HepG2 (cell line): ENCODE measurements around the gene HTATIP2. TPM values are rescaled to one million over a fixed set of nuclear protein-coding genes. Genes with fewer than 3 reads are reported as not detected.

Experiments
- CEBPG ChIP-seq: IDR thresholded peaks from 2 replicates; pipeline ENCODE4 v1.6.1; 2016
- GABPB1 ChIP-seq: IDR thresholded peaks from 2 replicates; pipeline ENCODE4 v1.6.1; 2016; ENCODE audit warnings: mild to moderate bottlenecking, missing genetic modification reagents, moderate library complexity, missing compliant biosample characterization
- HOXA5 ChIP-seq: sonication (generic); formaldehyde crosslinking; IDR thresholded peaks from 2 replicates; pipeline ENCODE4 v1.4.0; 2020; ENCODE audit warnings: missing genetic modification reagents
- KDM2A ChIP-seq: sonication (generic); formaldehyde crosslinking; IDR thresholded peaks from 2 replicates; pipeline ENCODE4 v1.4.0; 2020; ENCODE audit warnings: low read depth, missing genetic modification reagents, borderline replicate concordance
- MEIS2 ChIP-seq: sonication (generic); formaldehyde crosslinking; IDR thresholded peaks from 2 replicates; pipeline ENCODE4 v1.9.0; 2021; ENCODE audit warnings: mild to moderate bottlenecking, missing genetic modification reagents
- MXI1 ChIP-seq: IDR thresholded peaks from 3 replicates; pipeline ENCODE4 v1.6.1; 2012; ENCODE audit warnings: low read depth, low read length, inconsistent platforms, borderline replicate concordance
- NFATC3 ChIP-seq: sonication (generic); formaldehyde crosslinking; IDR thresholded peaks from 2 replicates; pipeline ENCODE4 v1.5.1; 2020; ENCODE audit warnings: mild to moderate bottlenecking, missing genetic modification reagents
- NFE2L1 ChIP-seq: sonication (generic); formaldehyde crosslinking; IDR thresholded peaks from 2 replicates; pipeline ENCODE4 v1.4.0; 2020; ENCODE audit warnings: missing genetic modification reagents, mild to moderate bottlenecking, borderline replicate concordance
- ONECUT2 ChIP-seq: sonication (generic); formaldehyde crosslinking; IDR thresholded peaks from 2 replicates; pipeline ENCODE4 v1.4.0; 2020; ENCODE audit warnings: missing genetic modification reagents
- POLR2AphosphoS5 ChIP-seq: IDR thresholded peaks from 2 replicates; pipeline ENCODE4 v1.6.1; 2012; ENCODE audit warnings: low read depth, low read length
- ZBTB7A ChIP-seq: sonication (generic); formaldehyde crosslinking; IDR thresholded peaks from 2 replicates; pipeline ENCODE4 v1.8.0; 2022; ENCODE audit warnings: mild to moderate bottlenecking, missing genetic modification reagents
- ZFP1 ChIP-seq: IDR thresholded peaks from 2 replicates; pipeline ENCODE4 v1.6.1; 2016
- ZNF451 ChIP-seq: sonication (generic); formaldehyde crosslinking; IDR thresholded peaks from 2 replicates; pipeline ENCODE4 v1.5.0; 2020; ENCODE audit warnings: mild to moderate bottlenecking, missing genetic modification reagents
- ZNF546 ChIP-seq: sonication (generic); formaldehyde crosslinking; conservative IDR thresholded peaks from 2 replicates; pipeline ENCODE4 v1.8.1; 2023; ENCODE audit warnings: mild to moderate bottlenecking, missing genetic modification reagents
- ZNF577 ChIP-seq: sonication (generic); formaldehyde crosslinking; IDR thresholded peaks from 2 replicates; pipeline ENCODE4 v1.4.0; 2020; ENCODE audit warnings: mild to moderate bottlenecking, low read depth, missing genetic modification reagents, borderline replicate concordance
- ZNF749 ChIP-seq: sonication (generic); formaldehyde crosslinking; IDR thresholded peaks from 2 replicates; pipeline ENCODE4 v1.8.0; 2022; ENCODE audit warnings: mild to moderate bottlenecking, missing genetic modification reagents, moderate library complexity, borderline replicate concordance
- ZNF850 ChIP-seq: sonication (generic); formaldehyde crosslinking; conservative IDR thresholded peaks from 2 replicates; pipeline ENCODE4 v1.9.0; 2021; ENCODE audit warnings: mild to moderate bottlenecking, missing genetic modification reagents
- polyA plus RNA-seq, 8 experiments: library from polyadenylated mRNA; depleted of rRNA in 3 of 8; stranded (reverse) in 7 of 8; unstranded in 1 of 8; fragments of >200 nt; fragmentation: Illumina TruSeq in 4 of 8; extraction: Trizol in 4 of 8; gene quantifications; 2 replicates each; pipeline versions ENCODE4 v1.2.1 to v1.2.3, GENCODE V29; 2011 to 2016; ENCODE audit warnings: low read depth in 4 of 8, missing spikeins in 1 of 8, mixed read lengths in 1 of 8; ENCODE audit not compliant: insufficient read depth in 1 of 8
- total RNA-seq, 5 experiments: library from RNA; depleted of rRNA; stranded (reverse); fragments of >200 nt; fragmentation: Illumina TruSeq; extraction: Trizol; gene quantifications; 2 replicates each; pipeline ENCODE4 v1.2.3, GENCODE V29; 2016; ENCODE audit warnings: low read depth in 1 of 5
- TF ChIP-seq, protein P1 (sequence below): sonication (generic); formaldehyde crosslinking; IDR thresholded peaks from 2 replicates; pipeline ENCODE4 v1.5.0; 2020; ENCODE audit warnings: mild to moderate bottlenecking, missing genetic modification reagents, moderate library complexity
- TF ChIP-seq, protein P2 (sequence below): sonication (generic); formaldehyde crosslinking; IDR thresholded peaks from 2 replicates; pipeline ENCODE4 v1.4.0; 2020; ENCODE audit warnings: missing genetic modification reagents
- TF ChIP-seq, protein P3 (sequence below), 2 experiments: sonication (generic) in 1 of 2; formaldehyde crosslinking in 1 of 2; IDR thresholded peaks; 2 replicates each; pipeline versions ENCODE4 v1.4.0 to v1.6.1; 2016 to 2020; ENCODE audit warnings: borderline replicate concordance in 1 of 2, low read depth in 1 of 2, mild to moderate bottlenecking in 1 of 2, missing genetic modification reagents in 1 of 2

Gene HTATIP2
- total and polyA plus RNA-seq, 2 of the 13 experiments (the other 11 are each of a cell fraction or from before 2014, with no cell fraction given) = not detected

DNA sequence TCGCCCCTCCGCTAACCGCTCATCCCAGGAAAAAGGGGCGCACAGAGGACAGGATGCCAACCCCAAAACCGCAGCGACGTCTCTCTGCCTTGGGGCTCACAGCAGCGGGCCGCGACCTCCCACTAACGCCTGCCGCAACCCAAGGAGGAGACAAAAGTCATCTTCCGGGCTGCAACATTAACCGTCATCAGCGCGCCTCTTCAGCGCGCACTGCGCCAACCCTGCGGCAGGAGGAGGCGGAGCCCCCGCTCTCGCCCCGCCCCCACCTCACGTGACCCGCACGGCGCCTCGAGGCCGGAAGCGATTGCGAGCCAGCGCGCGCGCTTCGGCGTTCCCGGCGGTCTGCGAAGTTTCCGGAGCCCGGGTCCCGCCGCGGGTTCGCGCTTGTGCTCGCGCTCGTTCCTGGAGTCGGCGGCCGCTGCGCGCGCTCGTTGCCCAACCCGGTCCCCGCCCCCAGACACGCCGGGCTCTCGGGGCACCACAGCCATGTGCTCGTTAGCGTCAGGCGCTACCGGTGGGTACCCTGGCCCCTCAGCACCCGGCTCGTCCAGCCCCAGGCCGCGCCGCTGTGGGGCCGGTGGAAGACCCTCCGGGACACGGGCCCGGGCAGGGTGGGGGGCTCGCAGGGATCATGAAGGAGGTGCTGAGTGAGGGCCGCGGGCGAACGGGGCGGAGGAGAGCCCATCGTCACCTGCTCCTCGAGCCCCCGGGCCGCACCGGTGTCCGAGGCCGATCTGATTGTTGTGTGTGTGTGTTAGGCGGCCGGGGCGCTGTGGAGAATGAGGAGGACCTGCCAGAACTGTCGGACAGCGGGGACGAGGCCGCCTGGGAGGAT, 24.0 kb downstream of the HTATIP2 start, which contains the start of gene PRMT3 (continued):
- TF ChIP-seq, protein P1, sequence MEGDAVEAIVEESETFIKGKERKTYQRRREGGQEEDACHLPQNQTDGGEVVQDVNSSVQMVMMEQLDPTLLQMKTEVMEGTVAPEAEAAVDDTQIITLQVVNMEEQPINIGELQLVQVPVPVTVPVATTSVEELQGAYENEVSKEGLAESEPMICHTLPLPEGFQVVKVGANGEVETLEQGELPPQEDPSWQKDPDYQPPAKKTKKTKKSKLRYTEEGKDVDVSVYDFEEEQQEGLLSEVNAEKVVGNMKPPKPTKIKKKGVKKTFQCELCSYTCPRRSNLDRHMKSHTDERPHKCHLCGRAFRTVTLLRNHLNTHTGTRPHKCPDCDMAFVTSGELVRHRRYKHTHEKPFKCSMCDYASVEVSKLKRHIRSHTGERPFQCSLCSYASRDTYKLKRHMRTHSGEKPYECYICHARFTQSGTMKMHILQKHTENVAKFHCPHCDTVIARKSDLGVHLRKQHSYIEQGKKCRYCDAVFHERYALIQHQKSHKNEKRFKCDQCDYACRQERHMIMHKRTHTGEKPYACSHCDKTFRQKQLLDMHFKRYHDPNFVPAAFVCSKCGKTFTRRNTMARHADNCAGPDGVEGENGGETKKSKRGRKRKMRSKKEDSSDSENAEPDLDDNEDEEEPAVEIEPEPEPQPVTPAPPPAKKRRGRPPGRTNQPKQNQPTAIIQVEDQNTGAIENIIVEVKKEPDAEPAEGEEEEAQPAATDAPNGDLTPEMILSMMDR (CRISPR knock-in tag) = peak; percentile 98
- peak; percentile 84 for TF ChIP-seq KDM2A (CRISPR knock-in tag)
- no peak for TF ChIP-seq NFE2L1 (CRISPR knock-in tag)
- TF ChIP-seq MEIS2 (CRISPR knock-in tag) = peak; percentile 73
- peak; percentile 83 for TF ChIP-seq ZNF749 (CRISPR knock-in tag)
- no peak for TF ChIP-seq NFATC3
- TF ChIP-seq, protein P2, sequence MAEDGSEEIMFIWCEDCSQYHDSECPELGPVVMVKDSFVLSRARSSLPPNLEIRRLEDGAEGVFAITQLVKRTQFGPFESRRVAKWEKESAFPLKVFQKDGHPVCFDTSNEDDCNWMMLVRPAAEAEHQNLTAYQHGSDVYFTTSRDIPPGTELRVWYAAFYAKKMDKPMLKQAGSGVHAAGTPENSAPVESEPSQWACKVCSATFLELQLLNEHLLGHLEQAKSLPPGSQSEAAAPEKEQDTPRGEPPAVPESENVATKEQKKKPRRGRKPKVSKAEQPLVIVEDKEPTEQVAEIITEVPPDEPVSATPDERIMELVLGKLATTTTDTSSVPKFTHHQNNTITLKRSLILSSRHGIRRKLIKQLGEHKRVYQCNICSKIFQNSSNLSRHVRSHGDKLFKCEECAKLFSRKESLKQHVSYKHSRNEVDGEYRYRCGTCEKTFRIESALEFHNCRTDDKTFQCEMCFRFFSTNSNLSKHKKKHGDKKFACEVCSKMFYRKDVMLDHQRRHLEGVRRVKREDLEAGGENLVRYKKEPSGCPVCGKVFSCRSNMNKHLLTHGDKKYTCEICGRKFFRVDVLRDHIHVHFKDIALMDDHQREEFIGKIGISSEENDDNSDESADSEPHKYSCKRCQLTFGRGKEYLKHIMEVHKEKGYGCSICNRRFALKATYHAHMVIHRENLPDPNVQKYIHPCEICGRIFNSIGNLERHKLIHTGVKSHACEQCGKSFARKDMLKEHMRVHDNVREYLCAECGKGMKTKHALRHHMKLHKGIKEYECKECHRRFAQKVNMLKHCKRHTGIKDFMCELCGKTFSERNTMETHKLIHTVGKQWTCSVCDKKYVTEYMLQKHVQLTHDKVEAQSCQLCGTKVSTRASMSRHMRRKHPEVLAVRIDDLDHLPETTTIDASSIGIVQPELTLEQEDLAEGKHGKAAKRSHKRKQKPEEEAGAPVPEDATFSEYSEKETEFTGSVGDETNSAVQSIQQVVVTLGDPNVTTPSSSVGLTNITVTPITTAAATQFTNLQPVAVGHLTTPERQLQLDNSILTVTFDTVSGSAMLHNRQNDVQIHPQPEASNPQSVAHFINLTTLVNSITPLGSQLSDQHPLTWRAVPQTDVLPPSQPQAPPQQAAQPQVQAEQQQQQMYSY (CRISPR knock-in tag) = no peak; the same call in 1 of the 2 replicates
- TF ChIP-seq GABPB1 (CRISPR knock-in tag) = peak; percentile 90
- TF ChIP-seq ZFP1 = peak; percentile 18; the same call in 1 of the 2 replicates
- no peak for TF ChIP-seq ZNF577
- peak; percentile 67; the same call in 1 of the 2 replicates for TF ChIP-seq ZBTB7A (CRISPR knock-in tag)
- TF ChIP-seq POLR2AphosphoS5 = peak; percentile 79
- no peak for TF ChIP-seq ZNF850 (CRISPR knock-in tag)
- TF ChIP-seq ONECUT2 (CRISPR knock-in tag) = 0 out of 2 replicates have a peak, but pooled peaks have one; percentile 21
- peak; percentile 98 for TF ChIP-seq MXI1
- TF ChIP-seq, protein P3, sequence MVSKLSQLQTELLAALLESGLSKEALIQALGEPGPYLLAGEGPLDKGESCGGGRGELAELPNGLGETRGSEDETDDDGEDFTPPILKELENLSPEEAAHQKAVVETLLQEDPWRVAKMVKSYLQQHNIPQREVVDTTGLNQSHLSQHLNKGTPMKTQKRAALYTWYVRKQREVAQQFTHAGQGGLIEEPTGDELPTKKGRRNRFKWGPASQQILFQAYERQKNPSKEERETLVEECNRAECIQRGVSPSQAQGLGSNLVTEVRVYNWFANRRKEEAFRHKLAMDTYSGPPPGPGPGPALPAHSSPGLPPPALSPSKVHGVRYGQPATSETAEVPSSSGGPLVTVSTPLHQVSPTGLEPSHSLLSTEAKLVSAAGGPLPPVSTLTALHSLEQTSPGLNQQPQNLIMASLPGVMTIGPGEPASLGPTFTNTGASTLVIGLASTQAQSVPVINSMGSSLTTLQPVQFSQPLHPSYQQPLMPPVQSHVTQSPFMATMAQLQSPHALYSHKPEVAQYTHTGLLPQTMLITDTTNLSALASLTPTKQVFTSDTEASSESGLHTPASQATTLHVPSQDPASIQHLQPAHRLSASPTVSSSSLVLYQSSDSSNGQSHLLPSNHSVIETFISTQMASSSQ (IDR thresholded peaks at IDR 0.05; ENCODE audit: low read depth) = no peak
- TF ChIP-seq, protein P3 (CRISPR knock-in tag; IDR thresholded peaks at IDR 0.05; ENCODE audit: borderline replicate concordance) = peak; percentile 69
- TF ChIP-seq ZNF451 (CRISPR knock-in tag) = peak; percentile 84; the same call in 1 of the 2 replicates
- TF ChIP-seq HOXA5 (CRISPR knock-in tag) = peak; percentile 81
- no peak; the same call in 1 of the 2 replicates for TF ChIP-seq ZNF546 (CRISPR knock-in tag)
- TF ChIP-seq CEBPG = peak; percentile 49; the same call in 1 of the 2 replicates
